DND-41 (cell line): Measurements from ENCODE around the gene HECTD2.

ENCODE experiments used
- EZH2 ChIP-seq: IDR thresholded peaks from 3 replicates; pipeline ENCODE4 v1.6.1; 2012; ENCODE audit warnings: borderline replicate concordance, low read depth, mild to moderate bottlenecking, moderate library complexity, low read length, inconsistent platforms; ENCODE audit not compliant: severe bottlenecking
- TF ChIP-seq, protein P1 (sequence below): IDR thresholded peaks from 2 replicates; pipeline ENCODE4 v1.5.1; 2012; ENCODE audit warnings: borderline replicate concordance, low read length, moderate library complexity, mild to moderate bottlenecking; ENCODE audit not compliant: poor library complexity, severe bottlenecking; ENCODE audit errors: extremely low read depth

DNA sequence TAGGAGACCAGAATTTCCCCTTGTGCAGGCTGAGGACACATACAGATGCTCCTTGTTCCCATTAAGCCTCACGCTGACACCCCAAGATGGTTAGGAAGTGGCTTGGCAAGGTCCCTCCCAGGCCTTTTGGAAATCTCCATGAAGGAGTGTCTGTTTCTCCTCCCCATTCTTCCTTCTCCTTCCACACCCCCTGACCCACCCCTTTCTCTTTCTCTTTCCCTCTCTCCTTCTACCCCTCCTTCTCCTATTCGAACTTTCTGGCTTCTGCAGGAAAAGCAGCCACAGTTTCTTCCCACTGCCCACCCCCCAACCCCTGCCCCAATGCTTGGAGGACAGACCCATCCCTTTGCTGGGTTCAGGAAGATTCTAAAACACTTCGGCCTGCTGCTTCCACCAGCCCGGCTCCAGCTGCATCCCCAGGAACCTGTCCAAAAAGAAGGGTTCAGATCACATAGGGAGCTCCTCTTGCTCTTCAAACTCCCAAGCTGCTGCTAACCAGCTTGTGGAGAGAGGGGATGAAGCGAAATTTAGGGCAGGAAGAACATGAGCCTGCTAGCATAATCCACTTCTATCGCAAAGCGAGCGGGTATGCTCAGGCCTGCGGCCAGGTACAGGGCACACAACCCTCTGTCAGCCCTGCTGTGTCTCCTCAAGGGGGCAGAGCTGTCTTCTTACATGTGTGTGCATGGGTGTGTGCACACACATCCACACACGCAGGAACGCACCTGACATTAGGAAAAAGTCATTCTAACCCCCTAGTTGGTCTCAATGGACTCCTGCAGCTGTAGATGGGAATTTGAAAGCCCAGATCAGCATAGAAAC is 142.3 kb downstream of the HECTD2 start:
- TF ChIP-seq, protein P1, sequence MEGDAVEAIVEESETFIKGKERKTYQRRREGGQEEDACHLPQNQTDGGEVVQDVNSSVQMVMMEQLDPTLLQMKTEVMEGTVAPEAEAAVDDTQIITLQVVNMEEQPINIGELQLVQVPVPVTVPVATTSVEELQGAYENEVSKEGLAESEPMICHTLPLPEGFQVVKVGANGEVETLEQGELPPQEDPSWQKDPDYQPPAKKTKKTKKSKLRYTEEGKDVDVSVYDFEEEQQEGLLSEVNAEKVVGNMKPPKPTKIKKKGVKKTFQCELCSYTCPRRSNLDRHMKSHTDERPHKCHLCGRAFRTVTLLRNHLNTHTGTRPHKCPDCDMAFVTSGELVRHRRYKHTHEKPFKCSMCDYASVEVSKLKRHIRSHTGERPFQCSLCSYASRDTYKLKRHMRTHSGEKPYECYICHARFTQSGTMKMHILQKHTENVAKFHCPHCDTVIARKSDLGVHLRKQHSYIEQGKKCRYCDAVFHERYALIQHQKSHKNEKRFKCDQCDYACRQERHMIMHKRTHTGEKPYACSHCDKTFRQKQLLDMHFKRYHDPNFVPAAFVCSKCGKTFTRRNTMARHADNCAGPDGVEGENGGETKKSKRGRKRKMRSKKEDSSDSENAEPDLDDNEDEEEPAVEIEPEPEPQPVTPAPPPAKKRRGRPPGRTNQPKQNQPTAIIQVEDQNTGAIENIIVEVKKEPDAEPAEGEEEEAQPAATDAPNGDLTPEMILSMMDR, result peak; percentile 28
- no peak for TF ChIP-seq EZH2
